Neuronal stem cell (in vitro differentiated cells): ENCODE results near the gene PTPN20. TPM values are rescaled to one million over a fixed set of nuclear protein-coding genes. Genes with fewer than 3 reads are reported as not detected.
"Not testable (repeated sequence)": the region's sequence is repeated elsewhere in the genome, so short reads cannot be mapped to it uniquely, and the experiment has no call there.

Experiments
- DNase-seq: peaks from one replicate; pipeline ENCODE4 v3.0.0-alpha.2; 2013; ENCODE audit warnings: low spot score
- H2AFZ ChIP-seq: one replicate; pipeline ENCODE4 v1.6.1; 2013; ENCODE audit warnings: mild to moderate bottlenecking, low read length, inconsistent platforms
- H2AK5ac ChIP-seq: 2 replicates; pipeline ENCODE4 v1.6.1; 2013; ENCODE audit warnings: low read depth, mild to moderate bottlenecking, inconsistent platforms, low read length, moderate library complexity, mixed read lengths
- H2BK120ac ChIP-seq: 2 replicates; pipeline ENCODE4 v1.6.1; 2013; ENCODE audit warnings: low read depth, mild to moderate bottlenecking, inconsistent platforms, low read length, moderate library complexity, mixed read lengths
- H2BK12ac ChIP-seq: one replicate; pipeline ENCODE4 v1.6.1; 2013; ENCODE audit warnings: low read length, inconsistent platforms
- H2BK15ac ChIP-seq: 2 replicates; pipeline ENCODE4 v1.6.1; 2013; ENCODE audit warnings: mild to moderate bottlenecking, low read length, inconsistent platforms, mixed read lengths
- H2BK5ac ChIP-seq: one replicate; pipeline ENCODE4 v1.6.1; 2013; ENCODE audit warnings: inconsistent platforms, mild to moderate bottlenecking, low read length, moderate library complexity
- H3K14ac ChIP-seq: one replicate; pipeline ENCODE4 v1.6.1; 2013; ENCODE audit warnings: low read length, inconsistent platforms
- H3K18ac ChIP-seq: 2 replicates; pipeline ENCODE4 v1.6.1; 2013; ENCODE audit warnings: low read length, inconsistent platforms
- H3K23ac ChIP-seq: 2 replicates; pipeline ENCODE4 v1.6.1; 2013; ENCODE audit warnings: low read depth, mild to moderate bottlenecking, mixed read lengths, low read length, inconsistent platforms; ENCODE audit not compliant: poor library complexity
- H3K27ac ChIP-seq: replicated peaks from 3 replicates; pipeline ENCODE4 v1.5.1; 2013; ENCODE audit warnings: low read length, inconsistent platforms
- H3K27me3 ChIP-seq, 3 experiments: 2 replicates each; pipeline ENCODE4 v1.6.1; 2013; ENCODE audit warnings: low read length in 3 of 3, mild to moderate bottlenecking in 2 of 3, inconsistent platforms in 1 of 3, low read depth in 1 of 3, mixed read lengths in 1 of 3, moderate library complexity in 1 of 3; ENCODE audit not compliant: control insufficient read depth in 3 of 3, insufficient read depth in 3 of 3
- H3K36me3 ChIP-seq, 2 donors: replicated peaks in 1 of 2; 2 replicates each; pipeline ENCODE4 v1.6.1; 2013; ENCODE audit warnings: low read length in 2 of 2; ENCODE audit not compliant: control insufficient read depth in 2 of 2, insufficient read depth in 2 of 2
- H3K4ac ChIP-seq: 2 replicates; pipeline ENCODE4 v1.6.1; 2013; ENCODE audit warnings: inconsistent platforms, mild to moderate bottlenecking, low read length, moderate library complexity
- H3K4me1 ChIP-seq, 2 donors: 1 replicate in 1 of 2; 2 replicates in 1 of 2; pipeline ENCODE4 v1.6.1; 2013; ENCODE audit warnings: low read length in 2 of 2, low read depth in 1 of 2; ENCODE audit not compliant: control insufficient read depth in 2 of 2, insufficient read depth in 1 of 2
- H3K4me2 ChIP-seq: one replicate; pipeline ENCODE4 v1.6.1; 2013; ENCODE audit warnings: mild to moderate bottlenecking, low read length, inconsistent platforms; ENCODE audit not compliant: insufficient read depth, poor library complexity, severe bottlenecking
- H3K4me3 ChIP-seq, 2 donors: 2 replicates each; pipeline ENCODE4 v1.5.1; 2013; ENCODE audit warnings: low read length in 2 of 2, mild to moderate bottlenecking in 2 of 2, inconsistent platforms in 1 of 2, moderate library complexity in 1 of 2
- H3K79me1 ChIP-seq: one replicate; pipeline ENCODE4 v1.6.1; 2013; ENCODE audit warnings: low read depth, mild to moderate bottlenecking, inconsistent platforms, low read length, moderate library complexity
- H3K9ac ChIP-seq: one replicate; pipeline ENCODE4 v1.6.1; 2013; ENCODE audit warnings: mild to moderate bottlenecking, low read depth, low read length, inconsistent platforms; ENCODE audit not compliant: poor library complexity
- H3K9me3 ChIP-seq, 2 donors: replicated peaks in 1 of 2; 2 replicates each; pipeline versions ENCODE3 to v1.6.1; 2013; ENCODE audit warnings: low read length in 2 of 2, mild to moderate bottlenecking in 2 of 2, inconsistent platforms in 1 of 2, low read depth in 1 of 2, mixed read lengths in 1 of 2, moderate library complexity in 1 of 2; ENCODE audit not compliant: control insufficient read depth in 2 of 2, insufficient read depth in 1 of 2
- H4K8ac ChIP-seq: one replicate; pipeline ENCODE4 v1.6.1; 2013; ENCODE audit warnings: low read depth, mild to moderate bottlenecking, inconsistent platforms, low read length, moderate library complexity
- H4K91ac ChIP-seq: one replicate; pipeline ENCODE4 v1.6.1; 2013; ENCODE audit warnings: low read length, low read depth, mild to moderate bottlenecking, inconsistent platforms; ENCODE audit not compliant: poor library complexity
- WGBS, 2 donors: extraction: QIAGEN DNeasy Blood & Tissue Kit; methylation state at CpG; one replicate each; pipeline ENCODE4 v1.1.7; 2013; ENCODE audit warnings: missing lambda C conversion rate in 2 of 2, mixed read lengths in 1 of 2; ENCODE audit not compliant: insufficient read length in 2 of 2, insufficient replicate concordance in 1 of 2; ENCODE audit errors: extremely low coverage in 2 of 2; 5-methylcytosine and 5-hydroxymethylcytosine counted together
- polyA plus RNA-seq, 2 experiments: library from polyadenylated mRNA; stranded (reverse); fragments of 200-250 nt; gene quantifications; one replicate each; pipeline ENCODE4 v1.2.3, GENCODE V29; 2013

Gene PTPN20, protein sequence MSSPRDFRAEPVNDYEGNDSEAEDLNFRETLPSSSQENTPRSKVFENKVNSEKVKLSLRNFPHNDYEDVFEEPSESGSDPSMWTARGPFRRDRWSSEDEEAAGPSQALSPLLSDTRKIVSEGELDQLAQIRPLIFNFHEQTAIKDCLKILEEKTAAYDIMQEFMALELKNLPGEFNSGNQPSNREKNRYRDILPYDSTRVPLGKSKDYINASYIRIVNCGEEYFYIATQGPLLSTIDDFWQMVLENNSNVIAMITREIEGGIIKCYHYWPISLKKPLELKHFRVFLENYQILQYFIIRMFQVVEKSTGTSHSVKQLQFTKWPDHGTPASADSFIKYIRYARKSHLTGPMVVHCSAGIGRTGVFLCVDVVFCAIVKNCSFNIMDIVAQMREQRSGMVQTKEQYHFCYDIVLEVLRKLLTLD
- not detected for polyA plus RNA-seq (2013, experiment 1 of 2)
- not detected for polyA plus RNA-seq (2013, experiment 2 of 2)

DNA sequence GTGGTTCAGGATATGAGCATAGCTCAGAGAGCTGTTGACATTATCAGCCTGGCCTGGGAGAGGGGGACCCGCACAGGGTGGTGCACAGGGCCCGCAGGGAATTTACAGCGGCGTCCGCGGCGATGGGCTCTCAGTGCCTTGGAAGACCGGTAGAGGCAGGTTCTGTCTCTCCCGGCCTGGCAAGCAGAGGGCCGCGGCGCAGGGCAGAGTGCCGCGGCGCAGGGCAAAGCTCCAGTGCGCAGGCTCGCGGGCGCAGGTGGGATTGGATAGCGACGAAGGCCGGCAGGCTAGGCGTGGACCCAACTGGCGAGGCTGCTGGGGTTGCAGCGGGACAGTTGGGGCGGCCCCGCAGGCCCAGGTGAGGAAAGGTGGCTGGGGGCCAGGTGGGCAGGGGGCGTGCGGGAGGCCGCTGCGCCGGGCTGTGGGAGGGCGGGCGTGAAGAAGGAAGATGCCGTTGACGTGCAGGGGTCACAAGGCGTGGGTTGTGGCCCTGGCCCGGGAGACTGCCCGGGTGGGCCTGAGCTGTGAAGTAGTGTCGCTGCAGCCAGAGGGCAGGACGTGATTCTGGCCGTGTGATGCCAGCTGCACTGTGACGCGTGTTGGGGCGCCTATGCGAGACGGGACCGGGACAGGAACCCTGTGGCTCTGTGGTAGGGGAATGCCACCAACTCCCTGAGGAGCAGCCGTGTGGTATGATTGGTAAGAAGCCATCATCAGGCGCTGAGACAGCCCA, at the start of gene PTPN20:
PTPN20 (plus strand) TSS at position 285 of the 733 bp plus-strand sequence. CDS start 21,072 bp downstream, outside the sequence.
- not testable (repeated sequence) for H3K14ac ChIP-seq, DNase-seq
- no CpG with 5 or more reads among the region's 50 CpGs for WGBS, 2 donors

DNA sequence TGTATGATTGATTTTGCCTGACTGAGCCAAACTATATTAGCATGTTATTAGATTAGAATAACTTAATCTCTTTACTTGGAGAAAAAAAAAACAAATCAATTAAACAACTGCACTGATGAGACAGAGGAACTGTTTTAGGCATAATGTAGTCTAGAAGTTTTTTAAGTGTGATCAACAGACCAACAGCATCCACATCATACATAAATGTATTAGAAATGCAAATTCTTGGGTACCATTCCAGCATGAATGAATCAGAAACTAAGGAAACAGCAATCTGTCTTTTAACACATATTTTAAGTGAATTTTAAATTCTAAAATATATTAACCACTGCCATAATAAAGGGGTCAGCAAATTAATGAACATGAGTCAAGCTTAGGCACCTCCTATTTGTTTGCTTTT, 41.5 kb upstream of the PTPN20 start:
- not testable (repeated sequence) for H3K4me3 ChIP-seq, H3K23ac ChIP-seq, H3K79me1 ChIP-seq, H2AFZ ChIP-seq, H2BK120ac ChIP-seq, H2BK5ac ChIP-seq, H3K14ac ChIP-seq, H4K91ac ChIP-seq, H2AK5ac ChIP-seq, H3K27ac ChIP-seq, H2BK15ac ChIP-seq, H3K4ac ChIP-seq, H3K4me1 ChIP-seq, H3K36me3 ChIP-seq, H3K18ac ChIP-seq, H2BK12ac ChIP-seq, H3K9me3 ChIP-seq, H3K4me2 ChIP-seq, DNase-seq, H3K9ac ChIP-seq, H3K27me3 ChIP-seq, H4K8ac ChIP-seq

More for the DNA sequence above, at the start of gene PTPN20:
- not testable (repeated sequence) for H3K9ac ChIP-seq, H2AFZ ChIP-seq, H3K4me3 ChIP-seq, H3K79me1 ChIP-seq, H2BK12ac ChIP-seq, H3K9me3 ChIP-seq, H3K18ac ChIP-seq, H2BK120ac ChIP-seq, H4K8ac ChIP-seq, H3K27ac ChIP-seq, H3K23ac ChIP-seq, H2BK5ac ChIP-seq, H3K36me3 ChIP-seq, H3K4ac ChIP-seq, H3K4me1 ChIP-seq, H3K27me3 ChIP-seq, H4K91ac ChIP-seq, H2AK5ac ChIP-seq, H2BK15ac ChIP-seq, H3K4me2 ChIP-seq

DNA sequence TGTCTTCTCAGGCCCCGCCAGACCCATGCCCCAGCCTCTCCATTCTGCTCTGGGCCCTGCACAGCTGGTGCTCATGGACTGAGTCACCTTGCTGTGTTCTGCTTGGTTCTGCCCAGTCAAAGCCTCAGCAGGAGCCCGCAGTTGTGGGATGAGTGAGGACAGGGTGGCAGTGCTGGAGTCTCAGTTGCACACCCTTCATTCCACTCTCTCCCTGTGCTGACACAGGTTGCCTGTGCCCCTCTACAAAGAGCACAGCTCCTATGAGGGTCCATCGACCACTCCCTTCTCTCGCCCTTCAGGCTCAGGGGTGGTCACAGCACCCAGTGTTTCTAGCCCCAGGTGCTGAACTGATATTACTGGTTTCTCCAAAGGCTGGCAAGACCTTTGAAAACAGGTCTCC, 39.6 kb upstream of the PTPN20 start:
- not testable (repeated sequence) for H3K4me3 ChIP-seq, H3K23ac ChIP-seq, H3K27me3 ChIP-seq, H3K27ac ChIP-seq, H3K14ac ChIP-seq, H2AFZ ChIP-seq, H4K8ac ChIP-seq, H2BK120ac ChIP-seq, H3K36me3 ChIP-seq, H3K4me2 ChIP-seq, H3K9me3 ChIP-seq, H3K4me1 ChIP-seq, H3K18ac ChIP-seq, H3K79me1 ChIP-seq, DNase-seq, H2BK12ac ChIP-seq, H3K9ac ChIP-seq, H2BK15ac ChIP-seq, H2BK5ac ChIP-seq, H4K91ac ChIP-seq, H3K4ac ChIP-seq, H2AK5ac ChIP-seq
- no CpG with 5 or more reads among the region's 4 CpGs for WGBS, 2 donors

DNA sequence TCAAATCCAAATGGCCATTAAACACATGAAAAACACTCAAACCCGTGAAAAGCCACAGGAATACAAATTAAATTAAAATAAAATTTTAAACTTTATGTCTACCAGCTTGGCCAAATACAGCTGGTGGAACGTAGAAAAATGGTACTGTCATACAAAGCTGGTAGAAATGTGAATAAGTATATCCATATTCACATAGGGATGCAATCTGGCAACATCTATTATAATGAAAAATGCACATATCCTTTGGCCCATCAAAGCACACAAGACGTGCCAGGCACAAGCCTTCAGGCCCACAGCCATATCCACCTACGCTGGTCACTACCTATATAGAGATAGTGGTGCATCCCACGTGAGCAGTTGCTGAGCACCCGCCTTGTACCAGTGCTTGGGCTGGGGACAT, 35.9 kb upstream of the PTPN20 start:
- not testable (repeated sequence) for H2BK5ac ChIP-seq, H4K8ac ChIP-seq, H3K27ac ChIP-seq, H3K79me1 ChIP-seq, H3K9me3 ChIP-seq, H3K4me3 ChIP-seq, H3K4me2 ChIP-seq, H3K27me3 ChIP-seq, H3K4ac ChIP-seq, H3K14ac ChIP-seq, H3K4me1 ChIP-seq, H2BK120ac ChIP-seq, H2BK12ac ChIP-seq, H3K18ac ChIP-seq, H2BK15ac ChIP-seq, H2AK5ac ChIP-seq, H2AFZ ChIP-seq, H4K91ac ChIP-seq, H3K36me3 ChIP-seq, DNase-seq, H3K23ac ChIP-seq, H3K9ac ChIP-seq
- no CpG with 5 or more reads among the region's 6 CpGs for WGBS, 2 donors
